GM19395 (cell line): ENCODE results near the gene TFRC.
"Not testable (repeated sequence)": the region's sequence is repeated elsewhere in the genome, so short reads cannot be mapped to it uniquely, and the experiment has no call there.

Source experiments
- ATAC-seq: cut with Tn5 transposase; IDR thresholded peaks from one replicate; pipeline ENCODE4 v1.9.1; 2021; ENCODE audit warnings: mild to moderate bottlenecking, moderate library complexity; ENCODE audit not compliant: unreplicated experiment

Gene TFRC

GRCh38 chr3:196082619-196082971 lies 705 bp upstream of the TFRC start:
- ATAC-seq = no peak

GRCh38 chr3:196081002-196081833 lies 672 bp downstream of the TFRC start:
- ATAC-seq = peak; percentile 41

DNA sequence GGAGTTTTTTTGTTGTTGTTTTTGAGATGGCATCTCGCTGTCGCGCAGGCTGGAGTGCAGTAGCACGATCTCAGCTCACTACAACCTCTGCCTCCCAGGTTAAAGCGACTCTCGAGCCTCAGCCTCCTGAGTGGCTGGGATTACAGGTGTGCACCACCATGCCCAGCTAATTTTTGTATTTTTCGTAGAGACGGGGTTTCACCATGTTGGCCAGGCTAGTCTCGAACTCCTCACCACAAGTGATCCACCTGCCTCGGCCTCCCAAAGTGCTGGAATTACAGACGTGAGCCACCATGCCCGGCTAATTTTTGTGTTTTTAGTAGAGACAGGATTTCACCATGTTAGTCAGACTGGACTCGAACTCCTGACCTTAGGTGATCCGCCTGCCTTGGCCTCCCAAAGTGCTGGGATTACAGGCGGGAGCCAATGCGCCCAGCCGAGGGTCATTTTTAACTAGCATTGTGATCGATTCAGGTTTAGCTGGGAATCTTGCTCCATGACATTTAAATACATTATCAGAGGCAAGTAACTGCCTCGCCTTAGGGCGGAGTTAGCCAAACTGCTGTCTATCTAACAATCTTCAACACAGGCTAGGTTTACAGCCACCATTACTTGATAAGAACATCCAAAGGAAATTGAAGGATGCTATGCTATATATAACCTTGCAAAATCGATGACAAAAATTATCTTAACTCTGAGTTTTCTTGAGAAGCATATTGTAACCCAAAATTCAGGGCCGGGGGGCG lies 1.6 kb downstream of the TFRC start:
- ATAC-seq = not testable (repeated sequence)

DNA sequence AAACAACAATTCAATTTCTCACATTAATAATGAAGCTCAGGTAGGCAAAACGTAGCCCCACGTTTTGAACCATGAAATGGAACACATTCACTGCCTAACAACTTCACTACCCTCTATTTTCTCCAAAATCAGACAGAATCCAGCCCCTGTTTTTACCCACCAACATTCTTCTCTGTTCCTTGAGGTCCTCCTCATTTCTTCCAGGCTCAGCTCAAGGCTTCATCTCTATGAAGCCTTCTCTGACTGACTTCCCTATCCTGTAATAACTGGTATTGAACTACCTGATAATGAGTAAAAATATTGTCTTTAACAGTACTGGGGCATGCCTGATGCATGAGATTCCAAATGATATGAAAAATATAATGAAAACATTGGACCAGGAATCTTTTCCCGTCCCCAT lies 2.2 kb downstream of the TFRC start:
- no peak for ATAC-seq

DNA sequence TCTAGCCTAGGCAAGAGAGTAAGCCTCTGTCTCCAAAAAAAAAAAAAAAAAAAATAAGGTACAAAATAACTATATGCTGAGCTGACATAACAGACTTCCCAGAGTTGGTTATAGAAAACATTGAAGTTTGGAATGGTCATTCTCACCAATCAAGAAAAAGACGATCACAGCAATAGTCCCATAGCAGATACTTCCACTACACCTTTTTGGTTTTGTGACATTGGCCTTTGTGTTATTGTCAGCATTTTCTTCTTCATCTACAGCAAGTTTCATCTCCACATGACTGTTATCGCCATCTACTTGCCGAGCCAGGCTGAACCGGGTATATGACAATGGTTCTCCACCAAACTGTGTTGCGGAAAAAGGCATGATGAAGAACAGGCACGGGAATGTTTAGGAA lies 6.9 kb downstream of the TFRC start:
- ATAC-seq = no peak

GRCh38 chr3:196073255-196073753 lies 8.6 kb downstream of the TFRC start:
- ATAC-seq = peak; percentile 65

DNA sequence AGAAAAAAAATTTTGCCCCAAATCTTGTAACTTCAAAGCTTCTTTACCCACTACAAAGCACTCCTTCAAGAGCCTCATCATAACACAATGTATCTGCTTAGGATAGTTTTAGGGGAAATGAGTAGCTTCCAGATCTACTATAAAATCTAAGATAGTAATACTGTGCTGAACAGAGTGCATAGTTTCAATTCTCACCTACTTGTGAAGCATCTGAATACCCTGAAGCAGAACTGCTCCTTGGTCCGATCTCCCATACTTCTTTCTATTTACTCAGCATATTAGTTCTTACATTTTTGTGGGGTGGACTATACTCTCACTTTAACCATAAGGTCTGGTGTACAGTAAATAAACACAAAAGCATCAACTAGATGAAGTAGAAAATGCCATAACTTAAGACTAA lies 9.6 kb downstream of the TFRC start:
- no peak for ATAC-seq

- not testable (repeated sequence) for ATAC-seq
Observed at GRCh38 chr3:196068812-196069211, 13.1 kb downstream of the TFRC start.

DNA sequence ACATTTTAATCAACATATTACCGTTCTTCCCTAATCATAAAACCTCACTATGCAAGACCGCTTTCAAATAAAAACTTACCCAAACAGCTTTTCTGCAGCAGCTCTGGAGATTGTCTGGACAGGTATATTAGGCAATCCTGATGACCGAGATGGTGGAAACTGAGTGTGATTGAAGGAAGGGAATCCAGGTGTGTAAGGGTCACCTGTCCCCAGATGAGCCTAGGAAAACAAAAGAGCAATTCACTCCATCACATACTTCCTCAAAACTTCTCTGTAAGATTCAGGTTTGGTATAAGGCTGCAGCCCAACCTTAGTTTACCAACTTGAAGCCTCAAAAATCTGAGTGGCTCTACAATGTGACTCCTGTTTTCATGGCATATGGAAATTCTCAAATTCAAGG lies 14.5 kb downstream of the TFRC start:
- ATAC-seq = no peak

DNA sequence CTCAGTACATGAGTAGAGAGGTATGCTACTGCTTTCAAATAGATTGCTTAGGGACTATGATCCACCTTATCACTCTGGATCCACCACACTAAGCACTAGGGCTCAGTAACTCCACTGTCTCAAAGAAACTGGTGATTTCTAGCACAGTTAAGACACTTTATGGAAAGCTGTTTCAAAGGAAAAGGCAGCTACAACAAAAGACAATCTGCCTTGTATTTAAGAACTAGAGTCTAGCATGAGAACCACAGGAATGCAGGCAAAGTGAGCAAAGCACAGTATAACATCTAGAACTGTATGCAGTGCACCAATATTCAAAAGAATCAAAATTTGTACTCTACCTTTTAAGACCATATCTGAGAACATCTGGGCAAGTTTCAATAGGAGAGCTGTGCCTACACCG lies 17.9 kb downstream of the TFRC start:
- ATAC-seq = no peak

- no peak for ATAC-seq
Observed at GRCh38 chr3:196063456-196063855, 18.4 kb downstream of the TFRC start.

- no peak for ATAC-seq
Observed at GRCh38 chr3:196063049-196063448, 18.8 kb downstream of the TFRC start.

- ATAC-seq = no peak
Observed at GRCh38 chr3:196060834-196061233, 21.1 kb downstream of the TFRC start.

DNA sequence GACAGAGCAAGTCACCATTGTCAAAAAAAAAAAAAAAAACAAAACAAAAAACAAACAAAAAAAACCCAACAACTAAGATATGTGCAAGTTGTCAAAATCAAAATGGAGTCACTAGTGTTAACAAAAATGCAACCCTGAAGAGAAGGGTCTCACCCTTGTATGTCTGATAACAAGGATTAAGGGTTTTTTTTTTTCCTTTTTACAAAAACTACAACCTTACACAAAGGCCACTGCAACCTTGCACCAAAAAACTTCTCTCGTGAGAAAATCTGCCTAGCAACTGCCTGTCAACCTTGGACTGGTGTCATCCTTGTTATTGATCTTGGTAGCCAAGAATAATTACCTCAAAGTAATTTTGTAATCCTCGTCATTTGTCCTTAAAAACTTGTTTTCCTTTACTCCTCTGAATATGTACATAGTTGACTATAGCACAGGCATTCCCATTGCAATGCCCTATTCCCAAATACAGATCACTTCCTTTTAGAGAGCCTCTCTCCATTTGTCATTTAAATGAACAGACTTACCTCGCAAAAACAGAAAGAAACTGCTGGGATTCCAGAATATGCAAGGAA lies 24.0 kb downstream of the TFRC start:
- no peak for ATAC-seq

GRCh38 chr3:196056371-196056770 lies 25.5 kb downstream of the TFRC start:
- ATAC-seq = not testable (repeated sequence)

- no peak for ATAC-seq
Observed at GRCh38 chr3:196055683-196056270, 26.1 kb downstream of the TFRC start.

- ATAC-seq = no peak
Observed at GRCh38 chr3:196055240-196055639, 26.6 kb downstream of the TFRC start.

- no peak for ATAC-seq
Observed at GRCh38 chr3:196054661-196055060, 27.2 kb downstream of the TFRC start.

DNA sequence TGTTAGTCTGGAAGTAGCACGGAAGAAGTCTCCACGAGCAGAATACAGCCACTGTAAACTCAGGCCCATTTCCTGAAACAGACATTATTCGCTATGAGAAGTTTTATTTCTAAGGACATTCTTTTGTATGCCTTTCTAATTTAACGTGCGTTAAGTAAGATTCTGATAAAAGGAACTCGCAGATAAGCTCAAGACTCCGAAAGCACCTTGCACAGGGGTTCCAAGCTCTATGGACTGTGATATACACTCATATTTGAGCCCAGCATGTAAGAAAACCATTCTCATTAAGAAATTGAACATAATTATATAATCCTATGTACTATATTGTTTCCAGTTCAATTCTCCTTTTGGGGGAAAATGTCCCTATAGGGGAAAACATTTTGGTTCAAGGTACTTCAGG lies 28.4 kb downstream of the TFRC start:
- ATAC-seq = no peak

- no peak for ATAC-seq
Observed at GRCh38 chr3:196051282-196052076, 30.4 kb downstream of the TFRC start.

- no peak for ATAC-seq
Observed at GRCh38 chr3:196050597-196050996, 31.3 kb downstream of the TFRC start.
